ENCODE measurements around the gene CYSLTR2.
"Not testable (repeated sequence)": the region's sequence is repeated elsewhere in the genome, so short reads cannot be mapped to it uniquely, and the experiment has no call there.

CYSLTR2 gene

DNA sequence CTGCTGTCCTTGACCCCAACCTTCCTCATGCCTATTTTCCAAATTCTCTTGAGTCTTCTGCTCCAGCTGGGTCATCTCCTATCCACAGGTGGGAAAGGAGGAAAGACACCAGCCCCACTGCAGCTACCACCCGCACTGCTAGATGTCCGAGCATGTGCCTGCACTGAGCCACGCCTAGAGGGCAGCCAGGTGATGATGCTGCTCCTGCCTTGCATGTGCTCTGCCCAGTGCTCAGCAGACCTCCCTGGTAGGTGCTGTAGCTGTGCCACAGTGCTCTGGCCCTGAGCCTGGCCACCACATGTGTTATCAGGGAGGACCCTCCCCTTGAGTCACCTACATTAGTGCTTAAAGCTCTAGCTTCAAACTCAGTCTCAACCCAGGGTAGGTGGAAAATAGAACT is 6.9 kb upstream of the CYSLTR2 start:
- no peak for DNase-seq

DNA sequence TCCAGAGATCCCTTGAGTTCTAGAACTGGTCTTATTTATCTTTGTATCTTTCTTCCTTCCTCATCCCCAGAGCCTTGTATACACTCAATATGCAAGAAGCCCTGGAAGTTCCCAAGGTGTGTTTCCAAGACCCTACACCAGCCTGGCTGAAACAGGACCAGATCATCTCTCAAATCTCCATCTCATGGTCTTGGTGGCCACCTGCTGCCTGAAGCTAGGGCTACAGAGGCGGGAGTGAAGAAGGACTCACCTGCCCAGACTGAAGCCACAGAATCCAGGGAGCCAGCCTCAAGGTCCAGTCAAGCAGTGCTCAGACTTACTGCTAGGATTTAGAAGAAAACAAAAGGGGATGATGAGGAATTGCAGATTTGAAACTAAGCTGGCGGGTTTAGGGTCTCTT is 6.1 kb upstream of the CYSLTR2 start:
- DNase-seq: no peak

DNA sequence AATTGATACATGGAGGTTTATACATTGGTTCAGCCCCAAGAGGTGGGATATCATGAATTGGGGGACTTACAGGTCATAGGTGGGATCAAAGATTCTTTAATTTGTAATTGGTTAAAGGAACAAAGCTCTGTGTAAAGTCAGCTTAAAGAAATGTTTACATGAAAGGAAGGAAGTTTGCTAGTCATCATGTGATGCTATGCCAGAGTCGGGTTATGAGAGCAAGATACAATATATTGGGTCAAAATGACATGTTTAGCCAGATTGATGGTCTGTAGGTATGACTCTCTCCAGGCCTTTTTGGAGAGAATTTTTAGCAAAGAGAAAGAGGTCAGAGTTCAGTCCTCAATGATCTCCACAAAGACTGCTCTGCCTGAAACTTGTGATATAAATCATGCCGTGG is 5.3 kb upstream of the CYSLTR2 start:
- no peak for DNase-seq

DNA sequence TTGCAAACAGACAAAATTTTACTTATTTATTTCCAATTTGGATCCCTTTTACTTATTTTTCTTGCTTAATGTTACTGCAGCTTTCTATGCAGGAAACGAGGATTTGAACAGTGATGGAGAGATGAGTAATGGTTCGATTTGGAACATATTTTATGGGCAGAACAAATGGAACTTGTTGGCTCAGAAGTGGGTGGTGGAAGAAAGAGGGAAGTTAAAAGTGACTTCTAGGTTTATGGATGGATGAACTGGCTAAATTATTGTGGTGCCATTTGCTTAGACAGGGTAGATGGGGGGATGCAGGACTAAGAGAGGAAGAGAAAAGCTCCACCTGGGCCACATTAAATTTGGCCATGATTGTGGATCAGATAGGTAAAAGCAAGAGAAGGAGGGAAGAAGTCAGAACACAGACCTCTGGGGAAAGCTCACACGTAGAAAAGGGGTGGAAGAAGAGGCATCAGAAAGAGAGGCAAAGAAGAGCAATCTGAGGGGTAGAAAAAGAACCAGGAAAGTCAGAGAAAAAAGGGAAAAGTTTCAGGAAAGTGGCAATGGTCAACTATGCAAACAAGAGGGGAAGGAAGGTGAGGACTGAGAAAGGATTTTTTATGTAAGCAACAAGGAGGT is 768 bp upstream of the CYSLTR2 start:
- no peak for DNase-seq

DNA sequence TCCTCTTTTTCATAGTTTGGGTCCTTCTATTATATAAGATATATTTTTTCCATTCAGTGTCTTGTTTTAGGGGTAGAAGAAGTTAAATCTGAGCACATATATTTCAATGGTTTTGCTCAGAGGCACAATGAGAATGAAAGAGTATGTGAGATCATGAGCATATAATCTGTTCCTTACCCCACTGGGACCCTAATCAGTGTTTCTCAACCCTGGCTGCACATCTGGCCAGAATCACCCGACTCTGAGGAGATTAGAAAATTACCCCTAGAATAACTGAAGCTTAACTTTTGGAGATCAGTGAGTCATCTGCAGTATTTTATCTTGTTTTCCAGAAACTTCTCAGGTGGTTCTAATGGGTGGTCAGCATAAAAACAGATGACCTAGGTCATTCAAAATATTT is 782 bp downstream of the CYSLTR2 start:
- DNase-seq: no peak

DNA sequence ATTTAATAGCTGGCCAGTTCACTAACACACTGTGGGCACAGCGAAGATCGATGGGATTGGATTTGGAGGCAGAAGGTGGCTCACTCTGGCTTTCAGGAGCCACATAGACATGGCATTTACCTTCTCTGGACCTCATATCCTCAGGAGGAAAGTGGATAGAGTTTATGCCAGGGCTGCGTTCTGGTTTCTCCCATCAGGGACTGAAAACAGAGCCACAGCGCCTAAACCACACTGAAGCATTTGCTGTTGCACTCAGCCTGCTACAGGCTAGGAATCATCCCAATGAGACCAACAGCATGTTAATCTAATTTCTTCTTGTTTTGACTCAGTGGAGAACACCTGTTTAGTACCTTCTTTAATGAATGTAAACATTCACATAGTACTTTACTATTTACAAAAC is 1.6 kb downstream of the CYSLTR2 start:
- no peak for DNase-seq

DNA sequence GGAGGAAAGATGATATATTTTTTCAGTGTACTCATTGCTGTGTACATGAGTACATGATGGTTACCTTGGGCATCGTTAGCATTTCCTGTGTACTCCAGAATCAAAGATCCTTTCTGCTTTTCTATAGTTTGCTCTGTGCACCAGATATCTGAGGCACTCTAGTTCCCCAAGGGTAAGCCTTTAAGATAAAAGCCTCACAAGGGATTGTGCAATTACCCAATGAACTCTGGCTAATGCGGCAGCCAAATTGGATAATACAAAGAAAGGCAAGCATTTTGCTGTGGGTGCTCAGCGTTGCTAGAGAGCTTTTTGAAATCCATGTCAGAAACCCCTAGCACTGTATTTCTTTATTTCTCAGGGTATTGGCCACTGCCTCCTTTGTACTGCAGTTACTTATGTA is 2.9 kb downstream of the CYSLTR2 start:
- DNase-seq: no peak

DNA sequence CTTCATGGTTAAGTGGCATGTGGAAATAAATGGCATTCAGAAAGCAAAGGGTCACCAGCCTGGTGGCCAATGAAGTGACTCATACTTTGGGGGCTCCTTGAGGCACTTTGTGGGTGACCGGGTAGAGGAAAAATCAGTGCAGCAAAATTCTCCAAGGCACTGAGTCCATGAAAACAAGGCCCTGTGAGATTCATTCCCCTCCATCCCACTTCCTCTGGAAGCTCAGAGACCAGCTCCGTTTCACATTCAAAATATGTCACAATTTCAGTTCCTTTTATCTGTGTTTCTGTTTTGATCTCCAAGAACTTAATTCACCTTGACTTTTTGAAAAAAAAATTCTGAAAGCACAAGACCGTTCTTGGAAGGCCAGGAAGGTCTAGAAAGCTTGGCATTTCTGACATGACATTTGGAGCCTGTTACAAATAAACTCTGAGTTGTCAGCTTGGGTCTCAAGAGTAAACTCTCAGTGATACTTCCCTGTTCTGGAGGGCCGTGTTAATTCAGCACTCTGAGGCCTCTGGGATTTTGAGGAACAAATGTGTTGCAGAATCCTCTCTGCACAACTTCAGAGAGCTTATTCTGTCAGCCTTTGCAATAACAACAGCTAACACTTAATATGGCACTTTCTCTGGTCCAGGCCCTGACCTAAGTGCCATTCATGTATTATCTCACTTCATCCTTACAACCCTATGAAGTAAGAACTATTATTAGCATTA is 6.8 kb downstream of the CYSLTR2 start:
- DNase-seq: peak; percentile 83 to 84

DNA sequence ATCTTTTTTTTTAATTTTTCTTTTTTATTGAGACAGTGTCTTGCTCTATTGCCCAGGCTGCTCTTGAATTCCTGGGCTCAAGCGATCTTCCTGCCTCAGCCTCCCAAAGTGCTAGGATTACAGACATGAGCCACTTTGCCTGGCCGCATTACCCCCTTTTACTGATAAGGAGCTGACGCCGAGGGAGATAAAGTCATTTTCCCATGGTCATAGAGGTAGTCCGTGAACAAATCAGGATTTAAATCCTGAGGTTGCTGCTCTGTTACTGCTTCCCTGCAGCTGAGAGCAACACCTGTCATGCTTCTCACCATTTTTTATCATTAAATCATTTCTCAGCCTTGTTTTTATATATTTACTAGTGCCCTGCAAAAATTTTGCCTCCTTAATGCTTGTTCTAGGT is 7.4 kb downstream of the CYSLTR2 start:
- no peak for DNase-seq

DNA sequence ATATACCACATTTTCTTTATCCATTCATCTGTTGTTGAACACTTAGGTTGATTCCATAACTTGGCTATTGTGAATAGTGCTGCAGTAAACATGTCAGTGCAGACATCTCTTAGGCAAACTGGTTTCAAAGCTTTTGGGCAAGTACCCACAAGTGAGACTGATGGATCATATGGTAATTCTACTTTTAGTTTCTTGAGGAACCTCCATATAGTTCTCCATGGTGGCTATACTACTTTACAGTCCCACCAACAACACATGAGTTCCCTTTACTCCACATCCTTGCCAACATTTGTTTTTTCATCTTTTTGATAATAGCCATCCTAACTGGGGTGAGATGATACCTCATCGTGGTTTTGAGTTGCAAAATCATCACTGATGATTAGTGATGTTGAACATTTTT is 8.5 kb downstream of the CYSLTR2 start:
- no peak for DNase-seq

DNA sequence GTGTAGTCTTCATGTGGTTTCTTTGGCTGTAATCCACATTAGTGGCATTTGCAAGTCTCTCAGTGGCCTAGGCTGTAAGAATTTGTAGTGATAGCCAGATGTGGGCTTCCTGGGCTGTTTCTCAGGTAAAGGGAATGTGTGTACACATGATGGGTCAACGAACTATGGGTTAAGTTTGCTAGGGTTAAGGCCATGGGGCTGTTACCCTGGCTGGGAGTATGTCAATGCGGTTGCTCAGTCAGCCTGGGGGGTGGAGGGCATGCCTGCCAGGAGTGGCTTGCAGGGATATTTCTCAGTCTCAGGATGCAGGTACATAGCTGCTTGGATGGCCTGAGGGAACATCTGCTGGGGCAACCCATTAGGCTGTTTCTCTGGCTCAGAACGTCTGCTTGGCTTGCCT is 13.4 kb downstream of the CYSLTR2 start:
- no peak for DNase-seq

DNA sequence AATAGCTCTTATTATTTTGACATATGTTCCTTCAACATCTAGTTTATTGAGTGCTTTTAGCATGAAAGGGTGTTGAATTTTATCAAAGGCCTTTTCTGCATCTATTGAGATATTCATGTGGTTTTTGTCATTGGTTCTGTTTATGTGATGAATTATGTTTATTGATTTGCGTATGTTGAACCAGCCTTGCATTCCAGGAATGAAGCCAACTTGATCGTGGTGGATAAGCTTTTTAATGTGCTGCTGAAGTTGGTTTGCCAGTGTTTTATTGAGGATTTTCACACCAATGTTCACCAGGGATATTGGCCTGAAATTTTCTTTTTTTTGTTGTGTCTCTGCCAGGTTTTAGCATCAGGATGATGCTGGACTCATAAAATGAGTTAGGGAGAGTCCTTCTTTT is 17.7 kb downstream of the CYSLTR2 start:
- DNase-seq: not testable (repeated sequence)

DNA sequence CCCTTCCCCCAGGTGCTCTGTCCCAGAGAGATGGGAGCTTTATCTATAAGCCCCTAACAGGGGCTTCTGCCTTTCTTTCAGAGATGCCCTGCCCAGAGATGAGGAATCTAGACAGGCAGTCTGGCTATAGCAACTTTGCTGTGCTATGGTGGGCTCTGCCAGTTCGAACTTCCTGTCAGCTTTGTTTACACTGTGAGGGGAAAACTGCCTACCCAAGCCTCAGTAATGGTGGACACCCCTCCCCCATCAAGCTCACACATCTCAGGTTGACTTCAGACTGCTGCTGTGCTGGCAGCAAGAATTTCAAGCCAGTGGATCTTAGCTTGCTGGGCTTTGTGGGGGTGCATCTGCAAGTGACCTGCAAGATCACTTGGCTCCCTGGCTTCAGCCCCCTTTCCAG is 21.5 kb downstream of the CYSLTR2 start:
- DNase-seq: no peak

DNA sequence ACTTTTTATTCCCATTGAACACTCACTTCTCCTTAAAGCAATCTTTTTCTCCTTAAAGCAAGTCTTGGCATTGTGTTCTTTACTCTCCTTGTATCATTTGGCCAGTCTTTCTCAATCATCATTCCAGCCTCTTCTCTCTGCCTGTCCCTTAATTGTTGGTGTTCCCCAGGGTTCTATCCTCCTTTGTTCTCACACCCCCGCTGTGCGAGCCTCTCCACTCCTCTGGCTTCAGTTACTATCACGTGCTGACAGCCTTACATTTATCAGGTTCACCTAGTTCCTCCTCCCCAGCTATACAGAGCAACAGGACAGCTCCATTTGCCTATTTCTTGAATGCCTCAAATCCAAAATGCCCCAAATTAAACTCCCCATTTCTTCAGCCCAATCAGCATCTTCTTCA is 24.6 kb downstream of the CYSLTR2 start:
- DNase-seq: no peak

DNA sequence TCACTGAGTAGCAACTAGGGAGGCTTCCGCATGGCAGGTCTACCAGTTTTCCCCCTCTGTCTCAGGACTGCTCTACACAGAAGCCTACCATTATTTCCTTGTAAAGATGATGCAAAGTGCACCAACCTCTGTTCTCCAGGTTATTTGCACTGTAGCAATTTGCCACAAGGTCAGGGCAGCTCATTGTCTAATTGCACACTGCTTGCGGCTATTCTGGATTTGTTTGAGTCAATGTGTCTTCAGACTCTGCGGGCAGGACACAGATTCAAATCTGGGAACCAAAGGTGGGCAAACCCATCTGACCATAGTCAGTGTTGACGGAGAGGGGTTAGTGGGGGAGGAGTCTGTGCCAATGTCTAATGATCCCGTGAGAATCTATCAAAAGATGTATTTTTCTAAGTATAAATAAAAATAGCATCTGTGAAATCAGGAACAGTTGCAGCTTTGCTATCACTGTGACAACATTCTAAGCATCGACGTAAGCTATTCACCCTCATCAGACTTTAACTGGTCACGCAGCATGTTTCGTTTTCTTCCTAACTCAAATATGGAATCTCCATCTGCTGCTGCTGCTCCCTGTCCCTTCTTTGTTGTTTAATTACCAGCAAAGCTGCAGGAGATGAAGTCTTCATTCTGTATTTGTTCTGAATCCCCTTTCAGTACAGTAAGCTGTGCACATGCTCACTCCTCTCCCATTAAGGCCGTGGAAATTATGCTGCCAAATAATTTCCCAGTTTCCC is 26.4 kb downstream of the CYSLTR2 start:
- DNase-seq: no peak

DNA sequence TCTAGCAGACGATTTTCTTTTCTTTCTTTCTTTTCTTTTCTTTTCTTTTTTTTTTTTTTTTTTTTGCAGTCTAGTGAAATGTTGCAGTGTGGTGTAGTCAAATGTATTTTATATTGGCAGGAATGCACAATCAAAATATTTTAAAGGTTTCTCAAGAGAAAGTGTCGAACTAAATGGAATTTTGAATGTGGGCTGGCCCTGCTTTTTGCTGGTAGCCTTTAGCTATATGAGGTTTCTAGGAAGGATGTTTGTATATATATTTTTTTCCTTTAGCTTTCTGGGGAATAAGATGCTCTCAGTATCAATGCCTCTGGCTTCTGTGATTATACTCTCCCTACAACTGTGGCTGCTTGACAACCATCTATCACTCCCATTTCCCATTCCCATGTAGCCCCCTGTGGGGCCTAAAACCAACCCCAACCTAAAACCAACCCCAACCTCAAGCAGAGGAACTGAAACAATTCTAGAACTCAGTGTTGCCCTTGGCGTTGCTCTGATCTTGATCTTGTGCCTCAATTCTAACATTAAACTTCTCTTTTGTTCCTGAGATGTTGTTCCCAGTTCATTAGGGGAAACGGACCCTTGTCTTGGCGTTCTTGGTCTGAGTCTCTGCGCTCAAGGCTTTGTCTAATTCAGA is 27.1 kb downstream of the CYSLTR2 start:
- DNase-seq: no peak

DNA sequence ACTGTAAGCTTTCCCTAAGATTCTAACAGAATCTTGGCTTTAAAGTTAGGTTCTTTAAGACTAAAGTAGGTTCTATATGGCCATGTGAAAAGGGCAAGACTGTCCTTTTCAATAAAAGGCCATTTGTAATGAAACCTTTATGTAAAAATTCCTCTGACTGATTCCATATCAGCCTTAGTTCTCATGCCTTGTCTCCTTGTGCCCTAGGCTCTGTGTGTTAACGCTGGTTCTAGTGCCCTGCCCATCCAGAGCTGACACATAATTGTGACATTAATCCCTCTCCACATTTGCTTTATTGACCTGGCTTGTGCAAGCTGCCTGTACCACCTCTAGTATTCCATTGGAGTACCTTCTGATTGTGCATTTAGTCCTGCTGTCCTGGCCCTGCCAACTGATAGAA is 28.2 kb downstream of the CYSLTR2 start:
- DNase-seq: no peak

DNA sequence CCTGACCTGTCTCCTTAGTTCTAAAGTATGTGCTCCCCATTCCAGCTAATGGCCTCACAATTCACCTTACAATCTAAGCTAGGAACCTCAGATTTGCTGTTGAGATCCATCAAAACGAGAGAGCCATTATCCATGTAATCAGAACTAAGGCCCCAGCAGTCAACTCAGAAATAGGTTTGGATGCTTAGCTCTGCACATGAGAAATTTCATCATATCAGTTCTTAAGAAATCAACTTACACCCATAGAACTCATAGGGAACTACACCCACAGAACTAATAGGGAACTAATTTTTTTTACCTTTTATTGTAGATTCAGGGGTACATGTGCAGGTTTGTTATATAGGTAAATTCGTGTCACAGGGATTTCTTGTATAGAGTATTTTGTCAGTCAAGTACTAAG is 28.7 kb downstream of the CYSLTR2 start:
- no peak for DNase-seq

DNA sequence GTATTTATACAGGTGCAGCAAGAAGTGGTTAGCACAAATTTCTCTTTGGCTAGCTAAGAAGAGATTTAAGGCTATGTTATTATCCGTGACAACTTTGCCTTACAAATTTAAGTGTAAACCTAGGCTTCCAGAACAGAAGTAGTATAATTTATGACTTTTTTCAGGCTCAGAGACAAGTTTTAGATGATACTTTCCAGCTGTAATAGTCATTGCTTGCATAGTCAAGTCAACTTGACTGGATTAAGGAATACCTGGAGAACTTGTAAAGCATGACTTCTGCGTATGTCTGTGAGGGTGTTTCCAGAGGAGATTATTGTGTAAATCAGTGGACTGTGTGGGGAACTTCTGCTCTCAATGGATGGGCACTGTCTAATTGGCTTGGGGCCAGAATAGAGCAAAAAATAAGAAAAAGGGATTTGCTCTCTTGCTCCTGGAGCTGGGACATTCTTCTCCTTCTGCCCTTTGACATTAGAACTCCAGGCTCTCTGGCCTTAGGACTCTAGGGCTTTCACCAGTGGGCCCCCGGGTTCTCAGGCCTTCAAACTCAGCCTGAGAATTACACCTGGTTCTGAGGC is 33.0 kb downstream of the CYSLTR2 start:
- no peak for DNase-seq

DNA sequence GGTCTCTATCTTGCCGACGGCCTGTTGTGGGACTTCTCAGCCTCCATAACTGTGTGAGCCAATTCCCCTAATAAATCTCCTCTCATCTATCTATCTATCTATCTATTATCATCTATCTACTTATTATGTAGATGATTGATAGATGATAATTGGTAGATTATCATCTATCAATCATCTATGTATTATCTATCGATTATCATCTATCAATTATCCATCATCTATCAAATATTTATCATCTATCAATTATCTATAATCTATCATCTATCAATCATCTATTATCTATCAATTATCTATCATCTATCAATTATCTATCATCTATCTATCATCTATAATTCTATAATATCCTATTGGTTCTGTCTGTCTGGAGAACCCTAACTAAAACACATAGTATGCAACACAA is 33.5 kb downstream of the CYSLTR2 start:
- no peak for DNase-seq

DNA sequence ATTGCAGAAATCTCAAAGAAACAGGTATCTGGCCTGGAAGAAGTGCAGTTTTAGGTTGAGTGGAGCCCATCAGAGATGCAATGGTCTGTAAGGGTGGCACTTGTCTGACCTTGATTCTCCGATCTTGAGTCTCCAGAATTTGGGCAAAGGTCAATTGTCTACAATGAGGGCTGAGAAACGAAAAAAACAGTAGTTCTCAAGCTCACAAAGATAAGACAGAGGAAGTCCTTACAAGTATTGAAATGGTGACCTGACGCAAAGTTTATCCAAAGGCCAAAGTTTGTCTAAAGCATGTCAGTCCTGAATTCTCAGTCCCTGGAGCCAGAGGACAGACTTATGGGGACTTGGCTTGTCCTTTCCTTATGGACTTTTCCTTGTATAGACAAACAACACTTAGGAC is 40.3 kb downstream of the CYSLTR2 start:
- DNase-seq: no peak

DNA sequence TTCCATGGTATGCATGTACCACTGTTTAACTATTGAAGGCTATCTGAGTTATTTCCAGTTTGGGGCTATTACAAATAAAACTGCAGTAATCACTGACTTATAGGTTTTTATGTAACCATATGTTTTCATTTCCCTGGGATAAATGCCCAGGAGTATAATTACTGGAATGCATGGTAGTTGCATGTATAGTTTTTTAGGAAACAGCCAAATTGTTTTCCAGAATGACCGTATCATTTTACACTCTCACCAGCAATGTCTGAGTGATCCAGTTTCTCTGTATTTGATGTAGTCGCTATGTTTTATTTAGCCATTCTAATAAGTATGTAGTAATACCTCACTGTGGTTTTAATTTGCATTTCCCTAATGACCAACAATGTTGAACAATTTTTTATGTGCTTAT is 42.0 kb downstream of the CYSLTR2 start:
- no peak for DNase-seq

DNA sequence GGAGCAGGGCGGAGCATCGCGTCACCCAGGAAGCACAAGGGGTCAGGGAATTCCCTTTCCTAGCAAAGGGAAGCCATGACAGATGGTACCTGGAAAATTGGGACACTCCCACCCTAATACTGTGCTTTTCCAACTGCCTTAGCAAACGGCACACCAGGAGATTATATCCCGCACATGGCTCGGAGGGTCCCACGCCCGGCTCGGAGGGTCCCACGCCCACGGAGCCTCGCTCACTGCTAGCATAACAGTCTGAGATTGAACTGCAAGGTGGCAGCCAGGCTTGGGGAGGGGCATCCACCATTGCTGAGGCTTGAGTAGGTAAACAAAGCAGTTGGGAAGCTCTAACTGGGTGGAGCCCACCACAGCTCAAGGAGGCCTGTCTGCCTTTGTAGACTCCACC is 42.9 kb downstream of the CYSLTR2 start:
- DNase-seq: not testable (repeated sequence)

DNA sequence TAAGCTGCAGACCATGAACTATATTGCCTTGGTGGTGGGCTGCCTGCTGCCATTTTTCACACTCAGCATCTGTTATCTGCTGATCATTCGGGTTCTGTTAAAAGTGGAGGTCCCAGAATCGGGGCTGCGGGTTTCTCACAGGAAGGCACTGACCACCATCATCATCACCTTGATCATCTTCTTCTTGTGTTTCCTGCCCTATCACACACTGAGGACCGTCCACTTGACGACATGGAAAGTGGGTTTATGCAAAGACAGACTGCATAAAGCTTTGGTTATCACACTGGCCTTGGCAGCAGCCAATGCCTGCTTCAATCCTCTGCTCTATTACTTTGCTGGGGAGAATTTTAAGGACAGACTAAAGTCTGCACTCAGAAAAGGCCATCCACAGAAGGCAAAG is 53.7 kb downstream of the CYSLTR2 start:
- no peak for DNase-seq
